Uterus (tissue), 4 donors: ENCODE measurements around the gene LMBR1L. TPM values are rescaled to one million over a fixed set of nuclear protein-coding genes. Genes with fewer than 3 reads are reported as not detected.

Experiments used
- DNase-seq, 2 donors: peaks; one replicate each; pipeline ENCODE4 v3.0.0-alpha.2; 2019 to 2020
- H3K27ac ChIP-seq, 2 donors: fragments of 200-600 bp; sonication (generic); 1 replicate in 1 of 2; 2 replicates in 1 of 2; pipeline ENCODE4 v1.5.1; 2016 to 2018
- H3K27me3 ChIP-seq, 2 donors: fragments of 200-600 bp; sonication (generic); one replicate each; pipeline ENCODE4 v1.5.1; 2018 to 2019; ENCODE audit warnings: control low read depth in 1 of 2
- H3K36me3 ChIP-seq, 2 donors: fragments of 200-600 bp; sonication (generic); one replicate each; pipeline ENCODE4 v1.5.1; 2019; ENCODE audit warnings: control low read depth in 1 of 2
- H3K4me1 ChIP-seq, 2 donors: fragments of 200-600 bp; sonication (generic); one replicate each; pipeline ENCODE4 v1.5.1; 2018 to 2019; ENCODE audit warnings: control low read depth in 1 of 2
- H3K4me3 ChIP-seq, 2 donors: fragments of 200-600 bp; sonication (generic); 1 replicate in 1 of 2; 2 replicates in 1 of 2; pipeline ENCODE4 v1.5.1; 2018 to 2019; ENCODE audit warnings: mild to moderate bottlenecking in 1 of 2
- H3K9me3 ChIP-seq, 2 donors: fragments of 200-600 bp; sonication (generic); one replicate each; pipeline ENCODE4 v1.5.1; 2019; ENCODE audit warnings: control low read depth in 1 of 2
- CTCF ChIP-seq, 4 experiments: fragments of 200-600 bp in 2 of 4; fragments of 450-650 bp in 2 of 4; sonication (generic) in 2 of 4; IDR thresholded peaks; one replicate each; pipeline ENCODE4 v1.5.1; 2016 to 2019; ENCODE audit warnings: antibody characterized with exemption in 4 of 4, mild to moderate bottlenecking in 2 of 4, moderate library complexity in 1 of 4
- POLR2A ChIP-seq, 2 donors: fragments of 450-650 bp; IDR thresholded peaks; one replicate each; pipeline ENCODE4 v1.6.1; 2016; ENCODE audit warnings: antibody characterized with exemption in 2 of 2, mild to moderate bottlenecking in 1 of 2, moderate library complexity in 1 of 2
- intact Hi-C: fragments of 100-400 bp; cut with DNase I; formaldehyde crosslinking; loops from one replicate; pipeline ENCODE4 v1.15.1; 2023; ENCODE audit warnings: low total_unique reads
- total RNA-seq, 4 donors: library from RNA; depleted of rRNA in 3 of 4; stranded (reverse); fragments of >200 nt in 3 of 4; gene quantifications; one replicate each; pipeline versions ENCODE4 v1.1.0 to v1.2.4, GENCODE V29; 2014 to 2023
- donor health status: DM: yes; HTN: yes; CAD: no.

The LMBR1L gene
- total RNA-seq, 4 donors from 2014 or later, result 22.1 to 114 (median 43.2) TPM

DNA sequence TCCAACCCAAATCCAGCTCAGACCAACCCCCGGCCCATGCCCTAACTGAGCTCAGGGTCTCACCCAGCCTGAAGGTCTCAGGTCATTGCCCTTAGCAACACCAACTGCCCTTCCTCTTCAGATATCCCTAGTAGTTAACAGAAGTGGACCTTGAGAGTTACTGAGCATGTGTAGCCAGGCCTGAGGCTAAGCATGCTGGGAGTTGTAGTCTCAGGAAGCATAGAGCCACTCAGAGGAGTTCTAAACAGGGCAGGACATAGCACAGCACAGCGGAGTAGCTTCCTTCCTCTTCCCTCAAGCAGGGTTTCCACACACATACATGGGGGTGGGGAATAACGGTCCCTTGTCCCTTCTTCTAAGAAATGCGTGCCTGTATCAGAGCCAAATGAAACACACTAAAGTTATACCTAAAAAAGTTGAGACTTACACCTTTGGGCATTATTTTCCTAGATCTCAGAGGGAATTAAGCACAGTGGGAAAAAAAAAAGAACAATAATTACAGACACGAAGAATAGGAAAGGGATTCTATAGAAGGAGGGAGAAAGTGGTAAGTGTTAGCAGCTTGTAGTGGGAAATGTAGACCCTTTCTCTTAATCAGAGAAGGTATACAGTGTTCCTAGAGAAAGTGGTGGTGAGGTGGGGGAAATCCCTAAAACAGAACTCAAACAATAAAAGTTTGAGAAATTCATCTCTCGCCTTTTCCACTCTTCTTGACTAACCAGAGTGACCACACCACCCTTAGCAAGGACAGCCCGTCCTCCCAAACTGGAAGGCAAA is 54.5 kb downstream of the LMBR1L start:
- no peaks in the 10 kb centered on the region for H3K9me3 ChIP-seq
- H3K27ac ChIP-seq, result peak overlapping the region in 1 of 2 donors; percentile 94
- no peaks in the 10 kb centered on the region for H3K27me3 ChIP-seq
- no peaks in the 10 kb centered on the region for H3K36me3 ChIP-seq
- DNase-seq, result peak; percentile 51 to 67
- TF ChIP-seq POLR2A (IDR thresholded peaks at IDR 0.05) (no peak), CTCF (IDR thresholded peaks at IDR 0.05) (no peak)
- no peak overlapping the region for H3K4me3 ChIP-seq
- peaks cover 0 to 21% of the 10 kb centered on the region in 2 donors for H3K4me1 ChIP-seq
- intact Hi-C loops, result no loop called here

DNA sequence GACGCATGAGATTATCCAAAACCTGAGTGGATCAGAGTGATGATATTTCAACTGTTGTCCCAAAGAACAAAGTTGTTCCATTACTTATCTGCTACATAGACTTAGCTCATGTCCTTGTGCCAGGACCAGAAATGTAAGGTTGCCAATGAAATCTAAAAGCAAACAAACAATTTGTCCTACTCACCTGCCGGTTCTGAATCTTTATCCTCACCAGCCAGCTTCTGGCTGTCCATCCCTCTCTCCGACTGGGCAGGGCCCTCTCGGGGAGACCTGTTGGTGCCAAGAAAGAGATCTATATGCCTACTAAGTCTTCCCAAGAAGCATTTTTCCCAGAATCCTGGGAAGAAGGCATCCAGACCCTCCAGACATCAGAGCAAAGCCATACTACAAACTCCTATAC is 55.6 kb downstream of the LMBR1L start:
- no peak for DNase-seq
- intact Hi-C loops, result no loop called here
- H3K27ac ChIP-seq, result no peak overlapping the region
- no peaks in the 10 kb centered on the region for H3K27me3 ChIP-seq
- H3K4me3 ChIP-seq, result no peak overlapping the region
- no peak for TF ChIP-seq POLR2A (IDR thresholded peaks at IDR 0.05)
- no peak for TF ChIP-seq CTCF (IDR thresholded peaks at IDR 0.05)
- no peaks in the 10 kb centered on the region for H3K9me3 ChIP-seq
- H3K36me3 ChIP-seq, result no peaks in the 10 kb centered on the region
- peaks cover 0 to 21% of the 10 kb centered on the region in 2 donors for H3K4me1 ChIP-seq

DNA sequence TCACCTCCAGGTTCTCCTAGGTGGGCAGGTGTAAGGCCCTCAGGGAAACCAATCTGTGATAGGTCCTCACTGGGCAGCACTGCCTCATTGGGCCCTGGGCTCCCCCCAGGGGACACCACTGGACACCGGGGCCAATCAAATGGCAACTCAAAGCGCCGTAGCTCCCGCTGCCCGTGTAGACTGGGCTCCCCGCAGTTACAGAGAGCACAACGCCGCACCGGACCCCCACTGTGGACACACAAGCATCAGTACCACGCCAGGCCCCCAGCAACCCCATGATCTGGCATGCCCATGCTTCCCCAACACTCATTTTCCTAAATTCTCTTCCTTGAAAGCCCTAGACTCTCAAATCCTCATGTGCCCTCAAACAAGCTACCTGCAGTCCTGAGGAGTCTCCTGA is 56.1 kb downstream of the LMBR1L start:
- H3K36me3 ChIP-seq, result no peaks in the 10 kb centered on the region
- peaks cover 0 to 21% of the 10 kb centered on the region in 2 donors for H3K4me1 ChIP-seq
- no peak for DNase-seq
- no peaks in the 10 kb centered on the region for H3K27me3 ChIP-seq
- no peak overlapping the region for H3K27ac ChIP-seq
- TF ChIP-seq POLR2A (IDR thresholded peaks at IDR 0.05) (no peak), CTCF (IDR thresholded peaks at IDR 0.05) (no peak)
- no peak overlapping the region for H3K4me3 ChIP-seq
- H3K9me3 ChIP-seq, result no peaks in the 10 kb centered on the region
- intact Hi-C loops, result no loop called here

DNA sequence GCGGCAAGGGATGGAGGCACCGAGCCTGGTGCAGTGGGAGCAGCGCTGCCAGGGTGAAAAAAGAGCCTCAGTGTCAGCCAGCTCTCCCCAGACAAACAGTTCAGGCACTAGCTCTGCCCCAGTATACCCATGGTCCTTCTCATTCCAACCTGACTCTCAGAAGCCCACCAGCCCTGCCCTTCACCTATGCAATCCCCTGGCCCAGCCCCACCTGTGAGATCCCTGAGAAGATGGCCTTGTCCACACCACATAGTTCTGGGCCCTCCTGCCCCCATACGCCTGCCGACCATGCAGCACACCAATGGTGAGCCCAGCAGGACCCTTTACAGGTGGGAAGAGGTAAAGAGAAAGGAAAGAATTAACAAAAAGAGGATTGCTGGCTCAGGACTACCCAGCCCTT is 56.6 kb downstream of the LMBR1L start:
- Histone ChIP-seq H3K27ac (no peak overlapping the region), H3K36me3 (no peaks in the 10 kb centered on the region), H3K27me3 (no peaks in the 10 kb centered on the region), H3K4me1 (peaks cover 0 to 21% of the 10 kb centered on the region in 2 donors), H3K9me3 (no peaks in the 10 kb centered on the region), H3K4me3 (no peak overlapping the region)
- no peak for TF ChIP-seq POLR2A (IDR thresholded peaks at IDR 0.05)
- no peak for TF ChIP-seq CTCF (IDR thresholded peaks at IDR 0.05)
- no peak for DNase-seq
- intact Hi-C loops, result no loop called here

DNA sequence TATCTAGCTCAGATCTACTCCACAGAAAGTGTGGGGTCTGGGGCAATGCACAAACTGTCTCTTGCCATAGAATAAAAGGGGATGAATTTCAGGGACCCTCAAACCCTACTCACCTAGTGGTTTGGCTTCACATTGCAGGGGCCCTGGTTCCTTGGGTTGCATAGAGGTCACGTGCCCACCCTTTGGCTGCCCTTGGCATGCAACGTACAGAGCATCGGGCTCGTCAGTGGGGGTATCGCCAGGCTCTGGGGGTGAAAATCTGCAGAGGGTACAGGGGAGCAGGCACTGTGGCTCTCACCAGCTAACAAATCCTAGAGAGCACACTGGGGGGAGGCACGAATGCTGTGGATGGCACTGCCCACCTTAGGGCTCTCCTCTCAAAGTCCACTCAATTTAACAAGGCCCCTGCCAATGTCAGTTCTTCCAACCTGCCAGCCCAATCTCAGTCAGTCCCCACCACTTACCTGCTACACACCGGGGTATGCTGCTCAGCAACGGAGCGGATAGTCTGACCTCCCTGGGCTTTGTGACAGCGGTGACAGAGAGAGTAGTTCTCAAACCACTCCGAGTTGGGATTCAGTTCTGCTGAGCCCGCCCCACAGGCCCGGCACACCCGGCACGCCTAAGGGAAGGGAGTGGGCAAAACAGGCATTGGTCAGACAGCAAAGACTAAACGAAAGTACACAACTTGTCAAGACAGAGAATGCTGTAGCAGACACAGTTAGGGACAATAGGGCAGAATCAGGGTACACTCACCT is 58.0 kb downstream of the LMBR1L start:
- Histone ChIP-seq H3K4me1 (peaks cover 0 to 17% of the 10 kb centered on the region in 2 donors), H3K36me3 (peaks cover 0 to 3% of the 10 kb centered on the region in 2 donors), H3K9me3 (no peaks in the 10 kb centered on the region), H3K27me3 (no peaks in the 10 kb centered on the region), H3K4me3 (no peak overlapping the region), H3K27ac (no peak overlapping the region)
- TF ChIP-seq POLR2A (IDR thresholded peaks at IDR 0.05) (no peak), CTCF (IDR thresholded peaks at IDR 0.05) (no peak)
- DNase-seq, result no peak
- intact Hi-C loops, result no loop called here
